ENCODE results near the gene HOXA10.

- no peak for TF ChIP-seq CTCF (IDR thresholded peaks at IDR 0.05)
- TF ChIP-seq POLR2A (IDR thresholded peaks at IDR 0.05) = no peak
Observed at GRCh38 chr7:27173956-27174873, at the start of gene HOXA10.
